PFSK-1 (cell line): ENCODE results near the gene TGFBR3L.

Source experiments
- POLR2AphosphoS5 ChIP-seq: IDR thresholded peaks from 2 replicates; pipeline ENCODE4 v1.6.1; 2012; ENCODE audit warnings: low read depth, mild to moderate bottlenecking, control low read depth, low read length, moderate library complexity
- TAF1 ChIP-seq: IDR thresholded peaks from 2 replicates; pipeline ENCODE4 v1.6.1; 2012; ENCODE audit warnings: low read length, control low read depth, borderline replicate concordance; ENCODE audit not compliant: insufficient read depth

DNA sequence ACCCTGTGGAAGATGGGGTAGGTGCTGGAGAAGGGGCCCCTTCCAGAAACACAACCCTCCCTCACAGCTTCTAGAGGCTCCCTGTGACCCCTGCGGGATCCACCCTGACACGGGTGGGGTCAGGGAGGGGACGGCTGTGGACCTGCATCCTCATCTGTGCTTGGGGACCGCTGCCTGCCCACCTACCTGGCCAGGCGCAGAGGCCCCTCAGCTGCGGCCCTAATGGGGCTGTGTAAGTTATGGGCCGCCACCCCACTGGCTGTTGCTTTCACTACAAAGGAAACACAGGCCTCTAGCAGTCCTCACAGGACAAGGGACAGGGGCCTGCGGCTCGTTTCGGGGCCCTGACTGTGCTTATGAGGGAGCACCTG is 18.3 kb downstream of the TGFBR3L start:
- TF ChIP-seq POLR2AphosphoS5 (no peak), TAF1 (no peak)
